Loucy (cell line): ENCODE data around the gene SYCP3.

Experiments used
- CTCF ChIP-seq: fragments of 200-600 bp; sonication (generic); conservative IDR thresholded peaks from 2 replicates; pipeline ENCODE4 v1.5.1; 2014; ENCODE audit warnings: mild to moderate bottlenecking, antibody characterized with exemption, low read length
- EZH2phosphoT487 ChIP-seq: fragments of 200-600 bp; IDR thresholded peaks from 2 replicates; pipeline ENCODE4 v1.6.1; 2018; ENCODE audit warnings: antibody characterized with exemption, mild to moderate bottlenecking, moderate library complexity, borderline replicate concordance

GRCh38 chr12:101737476-101737875 lies 1.8 kb downstream of the SYCP3 start:
- TF ChIP-seq CTCF = no peak
- no peak for TF ChIP-seq EZH2phosphoT487
